PC-9 (cell line): Measurements from ENCODE around the gene TMEM208. TPM values are rescaled to one million over a fixed set of nuclear protein-coding genes. Genes with fewer than 3 reads are reported as not detected.

Source experiments
- BruUV-seq: library from RNA; stranded (reverse); fragments of 400-500 nt; replicated peaks from 2 replicates; lab custom pipeline; 2021; lab: Mats Ljungman, UMichigan
- CTCF ChIA-PET: fragments of 300-600 bp; sonication (Branson Sonifier 250); formaldehyde crosslinking; loops from one replicate; lab custom pipeline; 2022; ENCODE audit warnings: antibody characterized with exemption; lab: Charles Lee
- POLR2A ChIA-PET: fragments of 300-600 bp; sonication (Branson Sonifier 250); formaldehyde crosslinking; loops from one replicate; lab custom pipeline; 2022; ENCODE audit warnings: antibody characterized with exemption; ENCODE audit not compliant: unreplicated experiment; lab: Charles Lee
- DNase-seq, 2 experiments: peaks; one replicate each; pipeline versions ENCODE4 v3.0.0 to v3.0.0-alpha.2; 2015 to 2022; ENCODE audit warnings: mixed read lengths in 1 of 2
- H2AFZ ChIP-seq: fragments of 200-600 bp; sonication (generic); 2 replicates; pipeline ENCODE4 v1.8.1; 2017; ENCODE audit warnings: antibody characterized with exemption
- H3F3A ChIP-seq: fragments of 200-600 bp; sonication (generic); 2 replicates; pipeline ENCODE4 v1.8.1; 2017; ENCODE audit warnings: antibody characterized with exemption, mild to moderate bottlenecking, low read depth; ENCODE audit not compliant: insufficient read depth
- H3K27ac ChIP-seq: fragments of 200-600 bp; sonication (generic); 2 replicates; pipeline ENCODE4 v1.6.1; 2016; ENCODE audit warnings: mixed run types
- H3K27me3 ChIP-seq: fragments of 200-600 bp; sonication (generic); 2 replicates; pipeline ENCODE4 v1.6.1; 2016; ENCODE audit warnings: low read depth, mixed run types; ENCODE audit not compliant: insufficient read depth
- H3K36me3 ChIP-seq: fragments of 200-600 bp; sonication (generic); 2 replicates; pipeline ENCODE4 v1.6.1; 2016; ENCODE audit warnings: low read depth, mixed run types
- H3K4me1 ChIP-seq: fragments of 200-600 bp; sonication (generic); replicated peaks from 2 replicates; pipeline ENCODE4 v1.6.1; 2016; ENCODE audit warnings: mixed run types; ENCODE audit not compliant: insufficient read depth
- H3K4me2 ChIP-seq: fragments of 200-600 bp; sonication (generic); 2 replicates; pipeline ENCODE4 v1.6.1; 2017; ENCODE audit warnings: mixed run types
- H3K4me3 ChIP-seq: fragments of 200-600 bp; sonication (generic); 2 replicates; pipeline ENCODE4 v1.6.1; 2016; ENCODE audit warnings: mixed run types
- H3K79me2 ChIP-seq: fragments of 200-600 bp; sonication (generic); 2 replicates; pipeline ENCODE4 v1.6.1; 2017; ENCODE audit warnings: low read depth, mixed run types
- H3K9me2 ChIP-seq: fragments of 200-600 bp; sonication (generic); 2 replicates; pipeline ENCODE4 v1.8.1; 2017; ENCODE audit warnings: mild to moderate bottlenecking; ENCODE audit not compliant: insufficient read depth
- H3K9me3 ChIP-seq: fragments of 200-600 bp; sonication (generic); 2 replicates; pipeline ENCODE4 v1.8.1; 2016; ENCODE audit warnings: low read depth; ENCODE audit not compliant: insufficient read depth
- H4K20me1 ChIP-seq: fragments of 200-600 bp; sonication (generic); 2 replicates; pipeline ENCODE4 v1.8.1; 2017; ENCODE audit not compliant: insufficient read depth
- CTCF ChIP-seq: fragments of 200-600 bp; sonication (generic); conservative IDR thresholded peaks from 2 replicates; pipeline ENCODE4 v1.6.1; 2017; ENCODE audit warnings: mixed run types, antibody characterized with exemption, mild to moderate bottlenecking, moderate library complexity
- EZH2 ChIP-seq: fragments of 200-600 bp; sonication (generic); IDR thresholded peaks from 2 replicates; pipeline ENCODE4 v1.8.0; 2017; ENCODE audit warnings: antibody characterized with exemption, low read depth
- intact Hi-C: fragments of 100-400 bp; cut with micrococcal nuclease; formaldehyde crosslinking; loops from one replicate; pipeline ENCODE4 v1.10.0; 2022; ENCODE audit not compliant: unreplicated experiment
- total RNA-seq: library from RNA; stranded (reverse); gene quantifications from 2 replicates; pipeline ENCODE4 v1.2.3, GENCODE V29; 2021

Gene TMEM208
- total RNA-seq, 1 experiment from 2014 or later = 39.5 TPM

DNA sequence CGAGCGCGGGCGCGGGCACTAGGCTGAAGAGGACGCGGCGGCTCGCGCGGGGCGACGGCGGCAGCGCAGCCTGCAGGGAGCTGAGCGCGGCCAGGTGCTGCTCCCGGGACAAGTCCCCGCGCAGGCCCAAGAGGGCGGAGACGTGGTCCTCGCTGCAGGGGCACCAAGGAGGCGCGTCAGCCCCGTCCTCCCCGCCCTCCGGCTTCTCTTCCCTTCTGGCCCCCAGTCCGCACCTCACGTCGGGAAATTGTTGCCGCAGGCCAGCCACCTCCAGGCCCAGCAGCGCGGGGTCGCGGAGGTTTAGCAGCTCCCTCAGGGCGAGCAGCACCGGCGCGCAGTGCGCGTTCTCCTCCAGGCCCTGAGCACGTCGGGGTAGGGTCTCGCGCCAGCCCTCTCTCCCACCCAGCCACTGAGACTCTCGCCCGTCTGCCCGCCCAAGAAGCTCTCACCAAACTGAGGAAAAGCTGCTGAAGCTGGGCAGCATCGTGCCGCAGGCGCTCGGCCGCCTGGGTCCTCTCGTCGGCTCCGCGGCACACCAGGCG lies 42.4 kb upstream of the TMEM208 start:
- Histone ChIP-seq H3K4me2 (peak overlapping the region; percentile 84), H3K79me2 (peaks cover 16% of the 10 kb centered on the region), H3F3A (peaks cover 20% of the 10 kb centered on the region; the same call in 1 of the 2 replicates), H3K4me1 (peaks cover 39% of the 10 kb centered on the region), H3K36me3 (no peaks in the 10 kb centered on the region), H3K9me3 (no peaks in the 10 kb centered on the region), H3K27me3 (no peaks in the 10 kb centered on the region), H4K20me1 (no peaks in the 10 kb centered on the region), H2AFZ (peak overlapping the region; percentile 75), H3K27ac (peak overlapping the region; percentile 66; the same call in 1 of the 2 replicates), H3K9me2 (no peaks in the 10 kb centered on the region), H3K4me3 (peak overlapping the region; percentile 67)
- no peak for DNase-seq
- ChIA-PET POLR2A (no interaction called here), CTCF (interaction anchor here (1.2 kb wide), 1 partner anchor 167 kb away, joined by 4 read pairs; no protein-coding TSS in a partner anchor)
- intact Hi-C loops = loop anchor here (2.0 kb wide), 1 partner anchor 72 kb away; no protein-coding TSS in a partner anchor
- BruUV-seq = no TSS peak
- TF ChIP-seq EZH2 = no peak
- no peak for TF ChIP-seq CTCF

DNA sequence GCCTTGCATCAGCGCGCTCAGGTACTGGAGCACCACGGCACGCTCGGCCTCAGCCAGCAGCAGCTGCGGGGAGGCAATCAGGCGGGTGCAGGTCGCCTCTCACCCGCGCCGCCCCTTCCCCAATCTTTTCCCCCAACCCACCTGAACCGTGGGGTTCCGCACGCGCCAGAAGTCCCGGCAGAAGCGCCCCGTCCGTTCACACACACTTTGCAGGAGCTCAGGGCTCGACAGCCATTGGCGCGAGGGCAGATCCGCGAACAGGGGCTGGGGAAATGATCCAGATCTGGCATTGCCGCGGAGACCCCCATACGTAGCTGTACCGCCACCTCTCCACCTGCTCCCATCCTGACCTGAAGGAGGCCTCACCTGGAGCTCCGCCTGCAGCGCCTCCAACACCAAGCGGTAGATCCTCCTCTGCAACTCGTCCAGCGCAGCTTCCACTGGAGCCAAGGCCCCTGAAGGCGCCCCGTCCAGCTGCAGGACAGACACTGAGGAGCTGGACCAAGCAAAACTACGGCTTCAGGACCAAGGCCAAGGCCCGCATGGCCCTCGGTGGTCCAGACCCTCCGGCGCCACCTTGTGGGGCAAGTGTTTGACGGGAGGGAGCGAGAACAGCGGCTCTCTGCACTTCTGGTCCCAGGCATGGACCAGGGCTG lies 41.8 kb upstream of the TMEM208 start:
- BruUV-seq = no TSS peak
- H3K4me1 ChIP-seq = peaks cover 36% of the 10 kb centered on the region
- peak; percentile 52 to 77 for DNase-seq
- TF ChIP-seq CTCF (peak; percentile 58), EZH2 (no peak)
- POLR2A ChIA-PET = no interaction called here
- H3K4me3 ChIP-seq = peak overlapping the region; percentile 67; the same call in 1 of the 2 replicates
- no peaks in the 10 kb centered on the region for H4K20me1 ChIP-seq
- peak overlapping the region; percentile 84 for H3K4me2 ChIP-seq
- H3K79me2 ChIP-seq = peaks cover 16% of the 10 kb centered on the region
- no peak overlapping the region for H3K27ac ChIP-seq
- H3F3A ChIP-seq = peaks cover 20% of the 10 kb centered on the region; the same call in 1 of the 2 replicates
- no peaks in the 10 kb centered on the region for H3K36me3 ChIP-seq
- H3K27me3 ChIP-seq = no peaks in the 10 kb centered on the region
- intact Hi-C loops = loop anchor here (2.0 kb wide), 1 partner anchor 72 kb away; no protein-coding TSS in a partner anchor
- H2AFZ ChIP-seq = no peak overlapping the region
- H3K9me2 ChIP-seq = no peaks in the 10 kb centered on the region
- no peaks in the 10 kb centered on the region for H3K9me3 ChIP-seq
- CTCF ChIA-PET = interaction anchor here (1.2 kb wide), 1 partner anchor 167 kb away, joined by 4 read pairs; no protein-coding TSS in a partner anchor

DNA sequence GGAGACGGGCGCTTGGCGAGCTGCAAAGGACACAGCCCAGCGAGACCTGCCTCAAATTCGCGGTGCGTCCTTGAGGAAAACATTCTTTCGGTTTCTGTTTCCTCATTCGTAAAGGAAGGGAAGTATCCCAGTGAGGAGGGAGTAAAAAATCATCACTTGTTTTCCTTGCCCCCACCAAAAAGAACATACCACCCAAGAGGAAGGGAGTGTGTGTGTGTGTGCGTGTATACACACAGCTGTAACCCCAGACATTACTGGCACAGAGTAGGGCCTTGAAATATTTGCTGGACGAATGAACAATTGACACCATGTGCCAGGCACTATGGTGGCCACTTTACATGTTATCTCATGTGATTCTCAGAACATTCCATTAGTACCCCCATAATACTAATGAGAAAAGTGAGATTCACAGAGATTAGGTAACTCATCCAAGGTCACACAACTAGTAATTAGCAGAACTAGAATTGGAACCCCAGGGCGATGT lies 41.2 kb upstream of the TMEM208 start:
- H2AFZ ChIP-seq = no peak overlapping the region
- H3K4me2 ChIP-seq = 0 out of 2 replicates have a peak overlapping the region, but pooled peaks have one; percentile 84

More for the DNA sequence above, 41.2 kb upstream of the TMEM208 start:
- ChIA-PET POLR2A (no interaction called here), CTCF (interaction anchor here (1.2 kb wide), 1 partner anchor 168 kb away, joined by 4 read pairs; no protein-coding TSS in a partner anchor)
- H3F3A ChIP-seq = peaks cover 20% of the 10 kb centered on the region; the same call in 1 of the 2 replicates
- H3K36me3 ChIP-seq = no peaks in the 10 kb centered on the region
- DNase-seq = no peak
- no peaks in the 10 kb centered on the region for H4K20me1 ChIP-seq
- peaks cover 36% of the 10 kb centered on the region for H3K4me1 ChIP-seq
- H3K4me3 ChIP-seq = no peak overlapping the region
- no TSS peak for BruUV-seq
- peaks cover 16% of the 10 kb centered on the region for H3K79me2 ChIP-seq
- no peak for TF ChIP-seq CTCF
- no peaks in the 10 kb centered on the region for H3K9me2 ChIP-seq
- no peaks in the 10 kb centered on the region for H3K9me3 ChIP-seq
- no peaks in the 10 kb centered on the region for H3K27me3 ChIP-seq
- H3K27ac ChIP-seq = no peak overlapping the region
- intact Hi-C loops = loop anchor here (2.0 kb wide), 1 partner anchor 73 kb away; no protein-coding TSS in a partner anchor
